HepG2 (cell line): ENCODE data around the gene UBAP1L. TPM values are rescaled to one million over a fixed set of nuclear protein-coding genes. Genes with fewer than 3 reads are reported as not detected.

Source experiments
- FOSL1 ChIP-seq: sonication (generic); formaldehyde crosslinking; IDR thresholded peaks from 2 replicates; pipeline ENCODE4 v1.9.0; 2021; ENCODE audit warnings: missing genetic modification reagents, borderline replicate concordance
- KLF6 ChIP-seq: IDR thresholded peaks from 2 replicates; pipeline ENCODE4 v1.8.0; 2016; ENCODE audit warnings: missing biosample characterization, missing genetic modification reagents
- SCMH1 ChIP-seq: sonication (generic); formaldehyde crosslinking; IDR thresholded peaks from 2 replicates; pipeline ENCODE4 v1.9.0; 2021; ENCODE audit warnings: missing genetic modification reagents, mild to moderate bottlenecking, borderline replicate concordance
- ZFAT ChIP-seq: sonication (generic); formaldehyde crosslinking; conservative IDR thresholded peaks from 2 replicates; pipeline ENCODE4 v1.8.1; 2023; ENCODE audit warnings: missing genetic modification reagents, inconsistent platforms
- ZMYM2 ChIP-seq: sonication (generic); formaldehyde crosslinking; IDR thresholded peaks from 2 replicates; pipeline ENCODE4 v1.8.0; 2022; ENCODE audit warnings: mild to moderate bottlenecking, missing genetic modification reagents
- ZNF274 ChIP-seq: sonication (generic); formaldehyde crosslinking; IDR thresholded peaks from 2 replicates; pipeline ENCODE4 v1.5.1; 2020; ENCODE audit warnings: mild to moderate bottlenecking, missing genetic modification reagents
- ZNF749 ChIP-seq: sonication (generic); formaldehyde crosslinking; IDR thresholded peaks from 2 replicates; pipeline ENCODE4 v1.8.0; 2022; ENCODE audit warnings: mild to moderate bottlenecking, missing genetic modification reagents, moderate library complexity, borderline replicate concordance
- polyA plus RNA-seq, 8 experiments: library from polyadenylated mRNA; depleted of rRNA in 3 of 8; stranded (reverse) in 7 of 8; unstranded in 1 of 8; fragments of >200 nt; fragmentation: Illumina TruSeq in 4 of 8; extraction: Trizol in 4 of 8; gene quantifications; 2 replicates each; pipeline versions ENCODE4 v1.2.1 to v1.2.3, GENCODE V29; 2011 to 2016; ENCODE audit warnings: low read depth in 4 of 8, missing spikeins in 1 of 8, mixed read lengths in 1 of 8; ENCODE audit not compliant: insufficient read depth in 1 of 8
- total RNA-seq, 5 experiments: library from RNA; depleted of rRNA; stranded (reverse); fragments of >200 nt; fragmentation: Illumina TruSeq; extraction: Trizol; gene quantifications; 2 replicates each; pipeline ENCODE4 v1.2.3, GENCODE V29; 2016; ENCODE audit warnings: low read depth in 1 of 5
- TF ChIP-seq, protein P1 (sequence below): sonication (generic); formaldehyde crosslinking; IDR thresholded peaks from 2 replicates; pipeline ENCODE4 v1.5.1; 2020; ENCODE audit warnings: mild to moderate bottlenecking, missing genetic modification reagents
- TF ChIP-seq, protein P2 (sequence below): sonication (generic); formaldehyde crosslinking; IDR thresholded peaks from 2 replicates; pipeline ENCODE4 v1.4.0; 2020; ENCODE audit warnings: mild to moderate bottlenecking, low read depth, missing genetic modification reagents
- TF ChIP-seq, protein P3 (sequence below): sonication (generic); formaldehyde crosslinking; IDR thresholded peaks from 2 replicates; pipeline ENCODE4 v1.9.0; 2021; ENCODE audit warnings: missing genetic modification reagents, mild to moderate bottlenecking, borderline replicate concordance
- TF ChIP-seq, protein P4 (sequence below): sonication (generic); formaldehyde crosslinking; IDR thresholded peaks from 2 replicates; pipeline ENCODE4 v1.8.0; 2022; ENCODE audit warnings: mild to moderate bottlenecking, missing genetic modification reagents; ENCODE audit not compliant: insufficient replicate concordance
- TF ChIP-seq, protein P5 (sequence below): fragments of 450-650 bp; IDR thresholded peaks from 2 replicates; pipeline ENCODE4 v1.6.1; 2016
- TF ChIP-seq, protein P6 (sequence below): sonication (generic); formaldehyde crosslinking; IDR thresholded peaks from 2 replicates; pipeline ENCODE4 v1.4.0; 2020; ENCODE audit warnings: mild to moderate bottlenecking, low read depth, missing genetic modification reagents
- TF ChIP-seq, protein P7 (sequence below): sonication (generic); formaldehyde crosslinking; IDR thresholded peaks from 2 replicates; pipeline ENCODE4 v1.5.0; 2020; ENCODE audit warnings: missing genetic modification reagents
- TF ChIP-seq, protein P8 (sequence below): sonication (generic); formaldehyde crosslinking; IDR thresholded peaks from 2 replicates; pipeline ENCODE4 v1.8.1; 2023; ENCODE audit warnings: missing genetic modification reagents, inconsistent platforms, borderline replicate concordance

Gene UBAP1L
- total and polyA plus RNA-seq, 2 of the 13 experiments (the other 11 are each of a cell fraction or from before 2014, with no cell fraction given): 0.86 to 1.4 TPM

DNA sequence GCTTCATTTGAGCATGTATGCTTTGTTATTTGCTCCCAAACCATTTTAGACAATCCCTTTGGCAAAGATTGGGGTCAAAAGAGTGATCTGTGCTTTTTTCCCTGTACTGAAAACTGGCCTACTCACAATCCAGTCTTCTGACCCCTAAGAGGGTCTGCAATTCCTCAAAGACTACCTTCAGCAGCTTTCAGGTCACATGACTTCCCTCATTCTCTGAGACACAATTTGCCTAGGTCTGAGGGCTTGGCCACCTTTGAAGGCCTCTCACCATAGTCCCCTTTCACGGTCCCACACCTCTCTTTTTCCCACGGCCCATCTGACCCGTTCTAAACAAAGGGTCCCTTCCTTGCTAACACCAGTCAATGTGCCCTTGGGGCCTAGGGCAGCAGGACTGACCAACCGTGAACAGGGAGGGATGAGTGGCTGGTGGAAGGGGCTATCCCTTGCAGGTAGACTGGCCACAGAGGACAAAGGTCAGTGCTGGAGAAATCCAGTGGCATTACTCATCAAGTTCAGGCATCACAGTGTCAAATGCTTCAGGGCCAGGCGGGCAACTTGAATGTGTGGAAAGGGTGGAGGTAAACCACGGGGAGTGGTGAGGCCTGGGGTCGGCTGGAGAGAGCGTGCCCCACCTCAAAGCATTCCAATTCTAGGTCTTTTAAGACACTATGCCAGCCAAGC is 58.0 kb downstream of the UBAP1L start (continued):
- TF ChIP-seq, protein P1, sequence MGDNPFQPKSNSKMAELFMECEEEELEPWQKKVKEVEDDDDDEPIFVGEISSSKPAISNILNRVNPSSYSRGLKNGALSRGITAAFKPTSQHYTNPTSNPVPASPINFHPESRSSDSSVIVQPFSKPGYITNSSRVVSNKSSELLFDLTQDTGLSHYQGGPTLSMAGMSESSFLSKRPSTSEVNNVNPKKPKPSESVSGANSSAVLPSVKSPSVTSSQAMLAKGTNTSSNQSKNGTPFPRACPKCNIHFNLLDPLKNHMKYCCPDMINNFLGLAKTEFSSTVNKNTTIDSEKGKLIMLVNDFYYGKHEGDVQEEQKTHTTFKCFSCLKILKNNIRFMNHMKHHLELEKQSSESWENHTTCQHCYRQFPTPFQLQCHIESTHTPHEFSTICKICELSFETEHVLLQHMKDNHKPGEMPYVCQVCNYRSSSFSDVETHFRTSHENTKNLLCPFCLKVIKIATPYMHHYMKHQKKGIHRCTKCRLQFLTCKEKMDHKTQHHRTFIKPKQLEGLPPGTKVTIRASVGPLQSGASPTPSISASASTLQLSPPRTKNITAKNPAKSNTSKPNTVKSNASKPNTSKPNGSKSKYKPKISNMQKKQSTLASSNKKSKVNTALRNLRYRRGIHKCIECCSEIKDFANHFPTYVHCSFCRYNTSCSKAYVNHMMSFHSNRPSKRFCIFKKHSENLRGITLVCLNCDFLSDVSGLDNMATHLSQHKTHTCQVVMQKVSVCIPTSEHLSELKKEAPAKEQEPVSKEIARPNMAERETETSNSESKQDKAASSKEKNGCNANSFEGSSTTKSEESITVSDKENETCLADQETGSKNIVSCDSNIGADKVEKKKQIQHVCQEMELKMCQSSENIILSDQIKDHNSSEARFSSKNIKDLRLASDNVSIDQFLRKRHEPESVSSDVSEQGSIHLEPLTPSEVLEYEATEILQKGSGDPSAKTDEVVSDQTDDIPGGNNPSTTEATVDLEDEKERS: no peak
- TF ChIP-seq, protein P2, sequence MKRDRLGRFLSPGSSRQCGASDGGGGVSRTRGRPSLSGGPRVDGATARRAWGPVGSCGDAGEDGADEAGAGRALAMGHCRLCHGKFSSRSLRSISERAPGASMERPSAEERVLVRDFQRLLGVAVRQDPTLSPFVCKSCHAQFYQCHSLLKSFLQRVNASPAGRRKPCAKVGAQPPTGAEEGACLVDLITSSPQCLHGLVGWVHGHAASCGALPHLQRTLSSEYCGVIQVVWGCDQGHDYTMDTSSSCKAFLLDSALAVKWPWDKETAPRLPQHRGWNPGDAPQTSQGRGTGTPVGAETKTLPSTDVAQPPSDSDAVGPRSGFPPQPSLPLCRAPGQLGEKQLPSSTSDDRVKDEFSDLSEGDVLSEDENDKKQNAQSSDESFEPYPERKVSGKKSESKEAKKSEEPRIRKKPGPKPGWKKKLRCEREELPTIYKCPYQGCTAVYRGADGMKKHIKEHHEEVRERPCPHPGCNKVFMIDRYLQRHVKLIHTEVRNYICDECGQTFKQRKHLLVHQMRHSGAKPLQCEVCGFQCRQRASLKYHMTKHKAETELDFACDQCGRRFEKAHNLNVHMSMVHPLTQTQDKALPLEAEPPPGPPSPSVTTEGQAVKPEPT (CRISPR knock-in tag): no peak
- TF ChIP-seq, protein P3, sequence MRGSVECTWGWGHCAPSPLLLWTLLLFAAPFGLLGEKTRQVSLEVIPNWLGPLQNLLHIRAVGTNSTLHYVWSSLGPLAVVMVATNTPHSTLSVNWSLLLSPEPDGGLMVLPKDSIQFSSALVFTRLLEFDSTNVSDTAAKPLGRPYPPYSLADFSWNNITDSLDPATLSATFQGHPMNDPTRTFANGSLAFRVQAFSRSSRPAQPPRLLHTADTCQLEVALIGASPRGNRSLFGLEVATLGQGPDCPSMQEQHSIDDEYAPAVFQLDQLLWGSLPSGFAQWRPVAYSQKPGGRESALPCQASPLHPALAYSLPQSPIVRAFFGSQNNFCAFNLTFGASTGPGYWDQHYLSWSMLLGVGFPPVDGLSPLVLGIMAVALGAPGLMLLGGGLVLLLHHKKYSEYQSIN: no peak
- TF ChIP-seq, protein P4, sequence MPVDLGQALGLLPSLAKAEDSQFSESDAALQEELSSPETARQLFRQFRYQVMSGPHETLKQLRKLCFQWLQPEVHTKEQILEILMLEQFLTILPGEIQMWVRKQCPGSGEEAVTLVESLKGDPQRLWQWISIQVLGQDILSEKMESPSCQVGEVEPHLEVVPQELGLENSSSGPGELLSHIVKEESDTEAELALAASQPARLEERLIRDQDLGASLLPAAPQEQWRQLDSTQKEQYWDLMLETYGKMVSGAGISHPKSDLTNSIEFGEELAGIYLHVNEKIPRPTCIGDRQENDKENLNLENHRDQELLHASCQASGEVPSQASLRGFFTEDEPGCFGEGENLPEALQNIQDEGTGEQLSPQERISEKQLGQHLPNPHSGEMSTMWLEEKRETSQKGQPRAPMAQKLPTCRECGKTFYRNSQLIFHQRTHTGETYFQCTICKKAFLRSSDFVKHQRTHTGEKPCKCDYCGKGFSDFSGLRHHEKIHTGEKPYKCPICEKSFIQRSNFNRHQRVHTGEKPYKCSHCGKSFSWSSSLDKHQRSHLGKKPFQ (CRISPR knock-in tag): no peak
- TF ChIP-seq, protein P5, sequence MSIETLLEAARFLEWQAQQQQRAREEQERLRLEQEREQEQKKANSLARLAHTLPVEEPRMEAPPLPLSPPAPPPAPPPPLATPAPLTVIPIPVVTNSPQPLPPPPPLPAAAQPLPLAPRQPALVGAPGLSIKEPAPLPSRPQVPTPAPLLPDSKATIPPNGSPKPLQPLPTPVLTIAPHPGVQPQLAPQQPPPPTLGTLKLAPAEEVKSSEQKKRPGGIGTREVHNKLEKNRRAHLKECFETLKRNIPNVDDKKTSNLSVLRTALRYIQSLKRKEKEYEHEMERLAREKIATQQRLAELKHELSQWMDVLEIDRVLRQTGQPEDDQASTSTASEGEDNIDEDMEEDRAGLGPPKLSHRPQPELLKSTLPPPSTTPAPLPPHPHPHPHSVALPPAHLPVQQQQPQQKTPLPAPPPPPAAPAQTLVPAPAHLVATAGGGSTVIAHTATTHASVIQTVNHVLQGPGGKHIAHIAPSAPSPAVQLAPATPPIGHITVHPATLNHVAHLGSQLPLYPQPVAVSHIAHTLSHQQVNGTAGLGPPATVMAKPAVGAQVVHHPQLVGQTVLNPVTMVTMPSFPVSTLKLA: no peak
- no peak for TF ChIP-seq ZNF274 (CRISPR knock-in tag)
- no peak for TF ChIP-seq SCMH1 (CRISPR knock-in tag)
- no peak for TF ChIP-seq ZNF749 (CRISPR knock-in tag)
- no peak for TF ChIP-seq ZFAT (CRISPR knock-in tag)
- TF ChIP-seq, protein P6, sequence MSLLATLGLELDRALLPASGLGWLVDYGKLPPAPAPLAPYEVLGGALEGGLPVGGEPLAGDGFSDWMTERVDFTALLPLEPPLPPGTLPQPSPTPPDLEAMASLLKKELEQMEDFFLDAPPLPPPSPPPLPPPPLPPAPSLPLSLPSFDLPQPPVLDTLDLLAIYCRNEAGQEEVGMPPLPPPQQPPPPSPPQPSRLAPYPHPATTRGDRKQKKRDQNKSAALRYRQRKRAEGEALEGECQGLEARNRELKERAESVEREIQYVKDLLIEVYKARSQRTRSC (CRISPR knock-in tag): no peak
- TF ChIP-seq, protein P7, sequence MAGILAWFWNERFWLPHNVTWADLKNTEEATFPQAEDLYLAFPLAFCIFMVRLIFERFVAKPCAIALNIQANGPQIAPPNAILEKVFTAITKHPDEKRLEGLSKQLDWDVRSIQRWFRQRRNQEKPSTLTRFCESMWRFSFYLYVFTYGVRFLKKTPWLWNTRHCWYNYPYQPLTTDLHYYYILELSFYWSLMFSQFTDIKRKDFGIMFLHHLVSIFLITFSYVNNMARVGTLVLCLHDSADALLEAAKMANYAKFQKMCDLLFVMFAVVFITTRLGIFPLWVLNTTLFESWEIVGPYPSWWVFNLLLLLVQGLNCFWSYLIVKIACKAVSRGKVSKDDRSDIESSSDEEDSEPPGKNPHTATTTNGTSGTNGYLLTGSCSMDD: no peak
- peak; percentile 95 for TF ChIP-seq FOSL1
- TF ChIP-seq KLF6 (CRISPR knock-in tag): no peak
- TF ChIP-seq, protein P8, sequence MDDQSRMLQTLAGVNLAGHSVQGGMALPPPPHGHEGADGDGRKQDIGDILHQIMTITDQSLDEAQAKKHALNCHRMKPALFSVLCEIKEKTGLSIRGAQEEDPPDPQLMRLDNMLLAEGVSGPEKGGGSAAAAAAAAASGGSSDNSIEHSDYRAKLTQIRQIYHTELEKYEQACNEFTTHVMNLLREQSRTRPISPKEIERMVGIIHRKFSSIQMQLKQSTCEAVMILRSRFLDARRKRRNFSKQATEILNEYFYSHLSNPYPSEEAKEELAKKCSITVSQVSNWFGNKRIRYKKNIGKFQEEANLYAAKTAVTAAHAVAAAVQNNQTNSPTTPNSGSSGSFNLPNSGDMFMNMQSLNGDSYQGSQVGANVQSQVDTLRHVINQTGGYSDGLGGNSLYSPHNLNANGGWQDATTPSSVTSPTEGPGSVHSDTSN (CRISPR knock-in tag): no peak
- no peak for TF ChIP-seq ZMYM2 (CRISPR knock-in tag)
